Astrocyte of the hippocampus (primary cell): ENCODE data around the gene LILRB3.
A peak's percentile ranks its signal among the peaks of the same experiment; 100 is the strongest.
"Not testable (repeated sequence)": the region's sequence is repeated elsewhere in the genome, so short reads cannot be mapped to it uniquely, and the experiment has no call there.

ENCODE experiments used
- DNase-seq: peaks from one replicate; pipeline ENCODE4 v3.0.0; 2011; ENCODE audit warnings: low read depth, low spot score

LILRB3 gene

DNA sequence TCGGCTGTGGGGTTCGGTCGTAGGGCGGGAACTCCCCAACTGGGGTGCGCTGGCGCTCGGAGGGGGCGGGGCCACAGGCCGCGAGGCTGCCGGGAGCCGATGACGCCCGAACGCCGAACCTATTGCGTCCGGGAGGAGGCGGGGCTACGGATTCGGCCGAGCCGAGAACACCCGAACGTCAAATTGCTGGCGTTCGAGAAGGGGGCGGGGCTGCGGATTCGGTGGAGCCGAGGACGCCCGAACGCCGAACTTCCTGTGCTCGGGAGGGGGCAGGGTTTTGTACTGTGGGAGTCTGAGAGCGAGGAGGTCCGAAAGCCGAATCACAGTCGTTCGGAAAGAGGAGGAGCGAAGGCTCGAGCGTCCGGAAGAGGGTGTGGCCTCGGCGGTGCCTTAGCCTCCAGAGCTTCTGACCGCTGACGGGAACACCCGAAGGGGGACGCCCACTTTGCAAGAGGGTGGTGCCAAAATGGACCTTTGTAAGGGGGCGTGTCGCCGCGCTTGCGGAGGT, 32.2 kb downstream of the LILRB3 start:
- DNase-seq = peak; percentile 100

DNA sequence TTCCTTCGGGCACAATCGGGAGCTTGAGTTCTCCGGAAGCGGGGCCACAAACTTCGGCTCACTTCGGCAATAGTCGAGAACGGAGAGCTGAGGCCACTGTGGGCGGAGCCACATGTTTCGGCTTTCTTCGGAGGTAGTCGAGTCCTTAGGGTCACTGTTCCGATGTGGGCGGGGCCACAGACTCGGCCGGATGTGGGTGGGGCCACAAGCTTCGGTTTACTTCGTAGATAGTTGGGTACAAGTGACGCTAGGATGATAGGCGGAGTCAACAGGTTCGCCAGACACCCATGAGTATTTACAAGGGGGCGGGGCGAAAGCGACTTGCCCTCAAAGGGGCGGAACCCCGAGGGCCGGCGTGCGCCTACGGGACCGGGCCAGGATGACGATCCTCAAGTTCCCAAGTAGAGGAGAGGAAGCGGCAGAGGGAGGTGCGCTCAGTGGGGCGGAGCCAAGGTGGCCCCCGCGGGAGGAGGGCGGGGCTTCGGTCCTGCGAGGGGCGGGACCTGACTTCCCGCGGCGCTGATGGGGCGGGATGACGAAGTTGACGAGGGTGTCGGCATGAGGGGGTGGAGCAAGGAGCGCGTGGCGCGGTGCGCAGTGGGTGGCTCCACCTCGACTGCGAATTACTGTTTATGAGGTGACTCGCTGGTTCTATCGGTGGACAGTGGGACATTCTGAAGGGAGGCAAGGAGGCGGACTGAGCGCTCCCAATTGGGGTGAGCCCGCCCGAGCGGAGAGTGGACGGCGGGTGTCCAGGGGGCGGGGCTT, 32.9 kb downstream of the LILRB3 start:
- peak; percentile 100 for DNase-seq

DNA sequence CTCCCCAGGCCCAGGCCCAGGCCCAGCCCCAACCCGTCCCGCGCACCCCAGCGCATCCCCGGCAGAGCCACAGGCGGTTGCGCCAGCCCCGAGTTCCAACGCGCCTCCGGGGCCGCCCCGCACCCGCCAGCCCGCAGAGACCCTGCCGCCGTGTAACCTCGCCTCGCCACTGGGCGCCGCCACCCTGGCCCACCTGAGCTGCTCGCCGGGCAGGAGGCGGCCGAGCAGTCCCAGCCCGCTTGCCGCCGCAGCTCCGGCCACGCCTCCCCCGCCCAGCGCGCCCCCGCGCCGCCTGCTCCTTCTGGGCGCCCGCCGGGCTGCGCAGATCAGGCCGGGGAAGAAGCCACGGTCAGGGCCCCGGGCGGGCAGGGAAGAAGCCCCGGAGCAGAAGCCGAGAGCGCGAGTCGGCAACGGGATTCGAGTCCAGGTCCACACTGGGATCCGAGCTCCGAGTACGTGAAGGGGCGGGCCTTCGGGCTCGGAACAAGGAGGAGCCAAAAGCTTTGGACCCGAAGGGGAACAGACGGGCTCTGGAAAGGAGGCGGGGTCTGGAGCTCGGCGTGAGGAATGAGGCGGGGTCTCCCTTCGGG, 33.6 kb downstream of the LILRB3 start, which contains the start of gene MBOAT7:
MBOAT7 (minus strand) TSS at position 436 of the 590 bp plus-strand sequence. CDS start 1,072 bp downstream, outside the sequence.
- no peak for DNase-seq

DNA sequence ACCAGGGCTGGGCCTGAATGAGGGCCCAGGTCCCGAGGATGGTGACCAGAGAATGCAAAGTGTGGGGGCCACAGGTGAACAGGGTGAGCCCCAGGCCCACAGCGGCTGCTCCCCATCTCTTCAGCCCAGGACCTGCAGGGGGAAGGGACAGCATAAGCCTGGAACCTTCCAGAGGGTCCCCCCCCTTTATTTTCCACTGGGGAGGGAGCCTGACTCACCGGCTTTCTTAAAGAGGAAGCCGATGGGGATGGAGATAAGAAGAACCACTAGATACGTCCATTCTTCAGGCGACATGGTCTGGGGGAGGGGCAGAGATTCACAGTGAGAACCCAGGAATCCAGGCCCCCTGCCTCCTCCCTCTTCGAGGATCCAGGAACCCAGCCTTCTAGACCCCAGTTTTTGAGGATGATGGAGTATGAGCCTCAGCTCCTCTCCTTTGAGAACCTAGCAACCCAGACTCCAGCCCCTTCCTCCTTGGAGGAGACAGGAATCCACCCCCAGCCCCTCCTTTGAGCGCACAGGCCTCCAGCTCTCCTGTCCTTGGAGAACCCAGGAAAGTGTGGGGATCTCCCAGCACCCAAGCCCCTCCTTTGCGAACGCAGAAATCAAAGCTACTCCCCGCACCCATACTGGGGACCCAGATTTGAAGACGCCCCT, 34.5 kb downstream of the LILRB3 start:
- peak; percentile 63 for DNase-seq

DNA sequence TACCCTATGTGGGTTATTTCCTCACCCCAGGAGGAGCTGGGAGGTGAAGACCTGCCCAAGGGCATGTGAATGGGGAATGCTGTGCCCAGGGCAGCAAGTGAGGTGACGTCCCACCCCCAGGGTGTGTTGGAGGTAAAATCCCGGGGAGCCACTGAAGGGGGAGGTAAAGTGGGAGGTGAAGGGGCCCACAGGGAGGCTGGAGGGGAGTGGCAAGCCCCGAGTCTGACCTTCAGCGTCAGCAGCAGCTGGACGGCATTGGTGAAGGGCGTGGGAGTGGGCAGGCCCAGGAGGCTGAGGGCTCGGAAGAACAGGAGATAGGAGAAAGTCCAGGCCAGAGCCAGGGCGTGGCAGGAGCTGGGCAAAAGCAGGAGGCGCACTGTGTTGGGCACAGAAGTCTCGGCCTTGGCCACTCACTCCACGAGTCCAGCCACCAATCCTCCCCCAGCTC, 35.8 kb downstream of the LILRB3 start:
- DNase-seq = no peak

DNA sequence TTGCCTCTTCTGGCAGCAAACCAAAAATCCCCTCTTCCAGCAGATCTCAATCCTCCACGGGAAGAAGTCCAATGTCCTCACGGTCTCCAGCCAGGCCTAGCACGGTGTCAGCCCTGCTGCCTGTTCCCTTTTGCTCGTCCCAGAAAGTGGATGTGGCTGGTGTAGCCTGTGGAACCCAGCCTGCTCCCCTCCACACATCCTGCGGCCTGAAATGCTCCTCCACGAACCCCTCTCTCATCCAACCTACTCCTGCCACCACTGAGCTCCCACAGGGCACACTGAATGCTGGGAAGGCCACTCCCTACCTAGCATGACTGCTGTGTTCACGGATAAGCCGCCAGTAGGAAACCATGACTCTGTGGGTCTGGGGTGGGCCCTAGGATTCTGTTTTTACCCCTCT, 36.5 kb downstream of the LILRB3 start:
- no peak for DNase-seq

DNA sequence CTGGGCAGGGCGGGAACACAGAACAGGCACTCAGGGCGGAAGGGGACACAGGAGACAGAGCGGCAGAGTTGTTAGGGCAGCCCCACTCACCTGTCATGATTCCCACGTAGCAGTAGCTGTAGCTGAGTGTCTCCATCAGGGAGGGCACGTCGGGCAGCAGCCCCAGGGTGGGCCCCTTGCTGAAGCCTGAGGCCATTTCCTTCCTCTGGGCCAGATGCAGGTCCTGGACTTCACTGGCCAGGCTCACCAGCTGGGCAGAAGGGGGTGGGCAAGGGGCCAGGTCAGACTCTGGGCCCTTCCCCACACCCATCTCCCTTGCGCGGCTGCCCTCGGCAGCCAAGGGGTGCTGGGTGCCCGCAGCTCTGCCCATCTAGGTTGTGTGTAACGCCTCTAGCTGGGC, 39.4 kb downstream of the LILRB3 start:
- DNase-seq = no peak

DNA sequence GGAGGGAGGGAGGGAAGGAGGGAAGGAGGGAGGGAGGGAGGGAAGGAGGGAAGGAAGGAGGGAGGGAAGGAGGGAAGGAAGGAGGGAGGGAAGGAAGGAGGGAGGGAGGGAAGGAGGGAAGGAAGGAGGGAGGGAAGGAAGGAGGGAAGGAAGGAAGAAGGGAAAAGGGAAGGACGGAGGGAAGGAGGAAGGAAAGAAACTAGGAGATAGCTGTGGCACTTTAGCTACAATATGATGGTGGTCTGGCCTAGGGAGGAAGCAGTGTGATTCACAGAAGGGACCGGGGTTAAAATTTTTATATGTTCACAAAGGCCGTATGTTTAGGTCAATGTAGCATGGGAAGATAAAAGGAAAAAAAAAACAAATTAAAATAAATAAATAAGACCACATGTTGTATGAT, 40.9 kb downstream of the LILRB3 start:
- DNase-seq = not testable (repeated sequence)

DNA sequence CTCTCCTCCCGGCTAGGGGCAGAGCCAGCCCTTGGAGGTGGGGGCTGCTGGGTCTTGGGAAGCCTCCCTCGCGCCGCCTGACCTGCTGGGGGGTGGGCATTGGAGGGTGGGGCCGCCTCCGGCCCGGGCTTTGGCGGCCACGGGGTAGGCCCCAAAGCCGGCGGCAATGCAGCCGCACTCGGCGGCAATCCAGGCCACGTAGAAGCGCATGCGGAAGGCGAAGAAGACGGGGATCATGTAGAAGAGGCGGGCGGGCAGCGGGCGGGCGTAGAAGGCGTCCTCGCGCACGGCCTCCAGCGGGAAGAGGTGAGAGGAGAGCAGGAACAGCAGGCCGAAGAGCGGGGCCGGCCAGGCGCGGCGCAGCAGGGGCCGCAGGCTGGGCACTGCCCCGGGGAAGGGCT, 42.1 kb downstream of the LILRB3 start:
- no peak for DNase-seq

DNA sequence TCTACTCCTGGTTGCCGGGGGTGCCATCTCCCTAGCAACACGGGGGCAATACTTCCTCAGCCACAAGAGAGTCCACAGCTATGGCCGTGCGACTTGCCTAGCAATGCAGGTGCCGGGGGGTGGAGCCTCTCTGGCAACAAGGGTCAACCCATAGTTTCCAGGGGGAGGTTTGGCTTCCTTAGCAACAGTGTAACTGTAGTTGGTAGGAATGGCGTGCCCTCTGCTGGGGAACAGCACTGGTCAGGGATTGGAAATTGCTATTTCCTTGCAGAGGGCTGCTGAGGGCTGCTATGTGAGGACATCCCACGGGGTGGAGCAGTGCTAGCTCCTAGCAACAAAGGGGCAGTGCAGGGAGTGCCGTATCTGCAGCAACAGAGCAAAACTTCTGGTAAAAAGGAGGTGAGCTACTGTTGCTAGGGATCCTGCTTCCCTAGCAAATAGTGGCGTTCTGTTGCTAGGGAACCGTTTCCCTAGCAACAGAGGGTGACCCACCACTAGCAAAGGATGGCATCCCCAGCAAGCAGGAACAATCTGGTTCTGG, 42.8 kb downstream of the LILRB3 start:
- peak; percentile 89 for DNase-seq

DNA sequence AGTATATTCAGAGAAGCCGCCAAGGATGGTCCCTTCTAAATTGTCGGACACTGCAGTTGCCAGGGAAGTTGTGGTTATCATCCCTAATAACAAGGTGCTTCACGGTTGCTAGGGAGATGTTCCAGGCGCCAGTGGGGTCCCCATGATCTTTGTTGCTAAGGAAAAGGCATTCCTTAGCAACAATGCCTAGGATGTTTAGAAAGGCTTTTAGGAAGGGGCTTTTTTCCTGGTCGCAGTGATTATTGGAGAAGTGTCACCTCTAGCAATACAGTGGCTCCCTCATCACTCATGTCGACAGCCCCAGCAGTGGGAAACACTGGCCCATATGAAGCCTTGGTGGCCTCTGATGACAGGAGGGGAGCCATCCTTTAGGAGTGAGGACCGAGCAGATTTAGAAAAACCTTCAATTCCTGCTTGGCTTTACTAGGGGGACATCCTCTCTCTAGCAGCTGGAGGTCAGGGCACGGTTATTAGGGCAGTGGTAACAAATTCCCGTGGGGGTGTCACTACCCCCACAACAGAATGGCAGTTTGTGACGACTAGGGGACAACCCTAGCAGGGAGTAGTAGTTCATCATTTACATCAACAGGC, 43.5 kb downstream of the LILRB3 start:
- DNase-seq = no peak

DNA sequence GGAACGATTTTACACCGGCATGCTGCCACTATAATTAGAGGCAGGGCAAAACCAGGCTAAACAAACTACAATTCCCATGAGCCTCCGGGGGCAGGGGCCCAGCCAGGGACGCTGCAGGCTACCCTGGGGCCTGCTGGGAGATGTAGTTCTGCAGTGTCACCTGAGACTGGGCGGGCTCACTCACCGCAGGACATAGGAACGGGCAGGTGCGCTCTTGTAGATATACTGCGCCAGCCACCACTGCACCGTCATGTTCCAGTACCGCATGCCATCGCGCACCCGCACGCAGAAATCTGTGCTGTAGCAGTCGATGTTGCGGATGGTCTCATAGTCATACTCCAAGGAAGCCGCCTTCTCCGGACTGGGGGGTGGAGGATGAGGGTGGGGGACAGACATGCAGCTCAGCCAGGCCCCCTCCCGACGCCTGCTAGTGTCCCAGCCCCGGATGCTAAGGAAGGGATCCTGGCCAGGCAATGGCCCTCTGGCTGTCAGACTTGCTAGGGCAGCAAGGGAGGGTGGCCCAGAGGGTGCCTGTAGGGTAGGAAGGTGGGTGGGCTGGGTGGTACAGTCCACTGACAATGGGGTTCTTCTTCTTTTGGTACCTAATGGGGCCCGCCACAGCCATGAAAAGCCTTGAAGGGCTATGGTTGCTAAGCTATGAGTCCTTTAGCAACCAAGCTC, 44.1 kb downstream of the LILRB3 start:
- DNase-seq = no peak

DNA sequence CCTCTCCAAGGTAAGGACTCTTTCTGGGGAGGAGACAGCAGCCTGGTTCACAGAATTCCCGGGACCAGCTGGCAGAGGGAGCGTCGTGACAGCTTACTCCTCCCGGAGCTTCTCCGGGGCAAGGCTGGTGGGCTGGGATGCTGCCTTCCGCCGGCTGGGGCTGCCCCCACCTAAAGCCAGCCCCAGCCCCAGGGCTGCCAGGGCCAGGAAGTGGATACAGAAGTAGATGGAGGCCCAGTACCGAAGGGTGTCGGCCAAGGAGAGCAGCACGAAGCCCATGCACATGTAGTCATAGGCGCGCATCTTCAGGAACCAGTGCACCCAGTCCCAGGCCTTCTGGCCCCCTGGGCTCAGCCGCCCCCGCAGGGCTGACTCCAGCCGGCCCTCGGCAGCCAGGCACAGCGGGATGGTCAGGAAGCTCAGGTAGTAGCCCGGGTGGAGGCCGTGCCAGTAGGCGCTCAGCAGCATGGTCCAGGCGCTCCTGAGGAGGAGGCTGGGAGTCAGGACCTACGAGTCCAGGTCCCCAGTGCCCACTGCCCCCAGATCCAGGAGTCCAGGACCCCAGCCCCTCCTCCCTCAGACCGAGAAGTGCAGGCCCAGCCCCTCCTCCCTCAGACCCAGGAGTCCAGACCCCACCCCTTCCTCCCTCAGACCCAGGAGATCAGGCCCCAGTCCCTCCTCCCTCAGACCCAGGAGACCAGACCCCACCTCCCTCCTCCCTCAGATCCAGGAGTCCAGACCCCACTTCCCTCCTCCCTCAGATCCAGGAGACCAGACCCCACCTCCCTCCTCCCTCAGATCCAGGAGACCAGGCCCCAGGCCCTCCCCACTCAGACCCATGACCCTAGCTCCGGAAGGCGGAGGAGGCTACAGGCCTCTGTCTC, 48.6 kb downstream of the LILRB3 start:
- no peak for DNase-seq

DNA sequence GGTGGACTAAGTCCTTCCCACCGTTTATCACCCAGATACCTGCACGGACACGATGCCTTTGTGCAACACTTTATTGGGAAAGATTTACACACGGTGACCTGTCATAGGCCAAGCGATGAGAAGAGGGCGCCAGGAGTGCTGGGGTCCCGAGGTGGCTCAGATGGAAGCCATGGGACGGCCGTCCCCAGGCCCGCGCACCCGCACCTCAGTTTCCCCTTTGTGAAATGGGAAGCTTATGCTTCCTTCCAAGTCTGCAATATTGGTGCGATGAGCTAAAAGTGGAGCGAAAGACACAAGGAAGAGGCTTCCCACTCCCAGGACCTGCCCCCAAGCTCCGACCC, 49.5 kb downstream of the LILRB3 start:
- DNase-seq = no peak

DNA sequence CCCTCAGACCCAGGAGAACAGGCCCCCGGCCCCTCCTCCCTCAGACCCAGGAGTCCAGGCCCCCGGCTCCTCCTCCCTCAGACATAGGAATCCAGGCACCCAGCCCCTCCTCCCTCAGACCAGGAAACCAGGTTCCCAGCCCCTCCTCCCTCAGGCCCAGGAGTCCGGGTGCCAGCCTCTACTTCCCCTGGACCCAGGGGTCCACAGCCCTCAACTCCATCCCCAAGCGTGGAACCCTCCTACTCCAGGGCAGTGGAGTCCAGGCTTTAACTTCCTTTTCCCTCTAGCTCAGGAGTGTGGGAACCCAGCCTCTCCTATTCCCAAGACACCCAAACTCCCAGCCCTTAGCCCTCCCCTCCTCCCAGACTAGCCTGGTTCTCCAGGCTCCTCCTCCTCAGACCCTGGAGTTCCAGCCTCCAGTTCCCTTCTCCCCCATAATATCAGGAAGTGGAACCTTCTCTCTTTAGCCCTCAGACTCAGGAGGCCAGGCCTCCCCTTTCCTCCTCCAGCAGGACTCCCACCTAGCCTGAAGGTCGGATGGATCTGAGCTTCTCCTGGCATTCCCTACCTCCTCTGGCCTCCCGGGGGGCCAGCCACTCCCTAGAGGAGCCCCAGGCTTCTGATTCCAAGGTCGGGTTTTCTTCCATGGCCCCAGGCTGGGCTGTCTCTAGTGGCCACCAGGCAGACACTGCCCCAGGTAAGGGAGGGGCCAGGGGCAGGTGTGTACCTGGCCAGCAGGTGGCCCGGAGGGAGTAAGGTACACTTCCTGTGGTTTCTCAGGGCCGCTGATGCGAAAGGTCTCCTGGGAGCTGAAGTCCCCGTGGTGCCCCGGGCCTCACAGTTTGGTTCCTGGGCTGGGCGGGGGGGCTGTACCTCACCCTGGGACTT, 50.1 kb downstream of the LILRB3 start, which contains the start of gene TMC4:
TMC4 (minus strand) TSS at position 690 of the 888 bp plus-strand sequence; CDS start at position 647, 43 bp downstream.
- DNase-seq = no peak

DNA sequence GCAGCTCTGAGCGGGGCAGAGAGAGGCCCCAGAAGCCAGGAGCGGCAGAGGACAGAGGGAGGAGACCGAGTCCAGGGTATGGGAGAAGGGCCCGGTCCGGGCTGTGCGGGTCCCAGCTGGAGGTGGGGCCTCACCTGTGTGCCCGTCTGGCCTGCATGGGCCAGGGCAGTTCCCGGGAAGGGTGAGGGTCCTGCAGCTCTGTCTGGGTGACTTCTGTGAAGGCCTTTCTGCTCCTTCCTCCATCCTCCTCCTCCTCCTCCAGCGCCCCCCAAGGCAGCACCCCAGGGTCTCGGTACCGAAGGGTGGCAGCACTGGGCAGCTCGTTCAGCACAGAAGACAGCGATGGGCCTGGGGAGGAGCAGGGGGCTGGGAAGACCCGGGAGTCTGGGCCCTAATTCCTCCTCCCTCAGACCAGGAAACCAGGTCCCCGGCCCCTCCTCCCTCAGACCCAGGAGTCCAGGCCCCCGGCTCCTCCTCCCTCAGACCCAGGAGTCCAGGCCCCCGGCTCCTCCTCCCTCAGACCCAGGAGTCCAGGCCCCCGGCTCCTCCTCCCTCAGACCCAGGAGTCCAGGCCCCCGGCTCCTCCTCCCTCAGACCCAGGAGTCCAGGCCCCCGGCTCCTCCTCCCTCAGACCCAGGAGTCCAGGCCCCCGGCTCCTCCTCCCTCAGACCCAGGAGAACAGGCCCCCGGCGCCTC, 50.9 kb downstream of the LILRB3 start:
- DNase-seq = not testable (repeated sequence)

DNA sequence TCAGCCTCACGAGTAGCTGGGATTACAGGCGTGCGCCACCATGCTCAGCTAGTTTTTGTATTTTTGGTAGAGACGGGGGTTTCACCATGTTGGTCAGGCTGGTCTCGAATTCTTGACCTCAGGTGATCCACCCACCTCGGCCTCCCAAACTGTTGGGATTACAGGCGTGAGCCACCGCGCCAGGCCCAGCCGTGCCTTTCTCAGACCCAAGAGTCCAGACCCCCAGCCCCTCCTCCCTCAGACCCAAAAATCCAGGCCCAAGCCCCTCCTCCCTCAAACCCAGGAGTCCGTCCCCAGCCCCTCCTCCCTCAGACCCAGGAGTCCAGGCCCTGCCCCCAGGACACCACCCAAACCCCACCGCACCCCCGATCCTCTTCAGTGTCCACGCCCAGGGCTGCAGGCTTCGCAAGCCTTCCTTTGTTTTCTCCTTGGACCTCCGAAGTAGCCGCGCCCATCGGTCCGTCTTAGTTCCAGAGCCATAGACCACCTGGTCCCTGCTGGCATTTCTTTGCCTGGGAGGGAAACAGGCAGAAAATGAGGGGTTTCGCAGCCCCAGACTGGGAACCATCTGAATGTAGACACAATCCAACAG, 53.6 kb downstream of the LILRB3 start:
- DNase-seq = no peak
